ENCODE measurements around the gene LRRN4CL.

The LRRN4CL gene

GRCh38 chr11:62645946-62646824 lies 43.1 kb downstream of the LRRN4CL start, which contains the start of gene GANAB:
Gene GANAB, minus strand, starts transcription at chr11:62646613. Its CDS starts 14 bp downstream, at chr11:62646599.
- peak; percentile 99 for DNase-seq

GRCh38 chr11:62645671-62645945 lies 43.7 kb downstream of the LRRN4CL start:
- DNase-seq, result no peak

GRCh38 chr11:62644220-62644619 lies 45.1 kb downstream of the LRRN4CL start:
- DNase-seq, result no peak
